Measurements from ENCODE around the gene BUD31.
A peak's percentile ranks its signal among the peaks of the same experiment; 100 is the strongest.

BUD31 gene

DNA sequence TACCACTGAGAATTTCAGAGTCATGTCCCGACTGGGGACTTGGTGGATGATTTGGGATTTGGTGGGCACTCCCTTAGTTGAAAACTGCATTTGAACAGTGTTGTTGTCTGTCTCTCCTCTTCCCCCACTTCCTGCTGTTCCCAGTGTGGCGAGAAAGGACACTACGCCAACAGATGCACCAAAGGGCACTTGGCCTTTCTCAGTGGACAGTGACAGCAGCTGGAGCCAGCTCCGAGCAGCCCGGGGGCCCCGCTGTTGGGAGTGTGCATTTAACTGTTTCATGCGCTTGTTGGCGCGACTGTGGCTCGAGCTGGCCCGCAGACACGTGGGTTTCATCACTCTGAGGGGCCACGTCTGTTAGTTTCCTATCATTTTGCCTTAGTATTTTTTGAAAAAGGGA is 47.5 kb downstream of the BUD31 start:
- Histone ChIP-seq H3K4me3 (no peak overlapping the region), H3K27ac (no peak overlapping the region)

DNA sequence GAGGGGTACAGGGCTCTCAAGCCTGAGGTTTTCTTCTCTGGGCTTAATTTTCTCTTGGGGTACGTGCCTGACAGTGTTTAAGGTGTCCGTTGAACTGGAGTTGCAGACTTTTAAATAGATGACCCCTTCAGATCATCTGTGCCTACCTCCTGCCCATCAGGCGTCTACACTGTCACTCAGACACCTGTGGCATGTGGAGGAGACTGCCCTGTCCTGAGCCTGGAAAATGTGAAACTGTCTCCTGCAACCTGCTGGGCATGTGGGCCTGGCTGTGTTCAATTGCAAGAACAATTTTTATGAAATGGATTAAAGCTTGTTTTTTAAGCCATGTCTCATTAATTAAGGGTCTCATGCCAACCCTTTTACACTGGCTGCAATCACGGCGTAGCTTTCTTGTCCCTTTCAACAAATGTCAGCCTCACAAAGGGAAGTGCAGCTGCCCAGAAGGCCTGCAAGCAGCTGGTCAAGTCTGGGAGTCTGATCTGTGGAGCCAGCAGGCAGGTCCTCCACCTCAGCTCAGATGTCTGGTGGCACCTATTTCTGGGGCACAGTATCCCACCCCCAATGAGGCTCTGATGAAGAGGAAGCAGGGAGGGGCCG is 48.4 kb downstream of the BUD31 start:
- Histone ChIP-seq H3K27ac (no peak overlapping the region), H3K4me3 (no peak overlapping the region)

GRCh38 chr7:99457650-99458493 is 49.1 kb downstream of the BUD31 start:
- H3K4me3 ChIP-seq = no peak overlapping the region
- no peak overlapping the region for H3K27ac ChIP-seq

DNA sequence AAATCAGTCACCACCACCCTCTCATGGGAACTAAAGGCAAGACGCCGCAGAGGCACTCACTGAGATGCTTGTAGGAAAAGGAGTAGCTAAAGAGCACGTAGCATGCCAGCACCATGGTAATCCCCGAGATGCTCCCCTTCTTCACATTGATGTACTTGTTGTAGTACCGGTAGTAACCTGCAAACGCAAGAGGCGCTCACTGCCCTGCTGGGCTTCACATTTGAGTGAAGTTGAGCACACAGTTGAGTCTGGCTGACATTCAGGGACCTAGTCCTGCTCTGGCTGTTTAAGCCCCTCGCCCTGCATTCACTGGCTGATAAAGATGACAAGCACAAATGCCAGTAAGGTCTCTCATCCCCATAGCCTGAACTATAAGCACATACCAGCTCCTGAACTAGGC is 50.3 kb downstream of the BUD31 start:
- Histone ChIP-seq H3K27ac (no peak overlapping the region), H3K4me3 (no peak overlapping the region)

DNA sequence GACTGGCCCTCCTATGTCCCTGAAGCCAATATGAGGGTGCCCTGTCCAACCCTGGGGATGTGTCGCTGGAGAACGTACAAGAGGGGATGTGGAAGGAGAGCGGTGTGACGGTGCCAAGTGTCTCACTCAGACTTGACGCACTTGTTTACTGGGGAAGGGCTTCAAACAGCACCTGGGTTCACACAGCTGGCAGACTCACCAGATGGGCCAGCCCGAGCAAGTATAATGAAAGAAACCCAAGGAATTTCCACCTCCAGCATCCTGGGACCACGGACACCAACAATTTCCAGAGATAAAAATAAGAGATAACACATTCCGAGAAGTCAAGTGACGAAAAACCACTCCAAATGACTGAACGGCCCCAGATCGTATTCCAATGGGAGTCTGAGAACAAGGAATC is 51.9 kb downstream of the BUD31 start:
- peak overlapping the region in 4 of 21 experiments; percentile 0 to 35 (median 28) for H3K27ac ChIP-seq
- no peak overlapping the region for H3K4me3 ChIP-seq

DNA sequence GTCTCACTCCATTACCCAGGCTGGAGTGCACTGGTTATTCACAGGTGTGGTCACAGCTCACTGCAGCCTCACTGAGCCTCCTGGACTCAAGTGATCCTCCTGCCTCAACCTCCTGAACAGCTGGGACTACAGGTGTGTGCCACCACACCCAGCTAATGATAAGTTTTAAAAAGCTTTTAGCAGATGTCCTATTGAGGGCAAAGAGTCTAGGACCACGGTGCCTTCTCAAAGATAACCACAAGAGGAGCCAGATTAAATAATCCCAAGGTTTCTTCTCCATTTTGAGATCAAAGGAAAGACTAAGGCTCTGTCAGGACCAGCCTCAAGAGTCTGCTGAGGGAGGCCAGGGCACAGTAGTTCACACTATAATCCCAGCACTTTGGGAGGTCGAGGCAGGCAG is 52.5 kb downstream of the BUD31 start:
- H3K27ac ChIP-seq = peak overlapping the region in 2 of 21 experiments; percentile 27 to 47
- no peak overlapping the region for H3K4me3 ChIP-seq

- peak overlapping the region; percentile 56 to 95 (median 86) for H3K4me3 ChIP-seq
- peak overlapping the region; percentile 75 to 97 (median 91) for H3K27ac ChIP-seq
Observed at GRCh38 chr7:99465421-99465768, 56.6 kb downstream of the BUD31 start.

GRCh38 chr7:99468336-99468918 is 59.7 kb downstream of the BUD31 start:
- Histone ChIP-seq H3K27ac (no peak overlapping the region), H3K4me3 (no peak overlapping the region)
